PC-3 (cell line): Measurements from ENCODE around the gene GUF1. TPM values are rescaled to one million over a fixed set of nuclear protein-coding genes. Genes with fewer than 3 reads are reported as not detected.

ENCODE experiments used
- ATAC-seq: fragments of 200-7000 bp; cut with Tn5 transposase; 2 replicates; pipeline ENCODE4 v1.9.1; 2020; ENCODE audit warnings: mild to moderate bottlenecking, moderate library complexity
- BruUV-seq: library from RNA; stranded (reverse); fragments of 400-500 nt; replicated peaks from 2 replicates; lab custom pipeline; 2021; lab: Mats Ljungman, UMichigan
- CTCF ChIA-PET: fragments of 300-600 bp; sonication (Branson Sonifier 250); formaldehyde crosslinking; loops from one replicate; lab custom pipeline; 2022; ENCODE audit warnings: antibody characterized with exemption; lab: Charles Lee
- POLR2A ChIA-PET: fragments of 300-600 bp; sonication (Branson Sonifier 250); formaldehyde crosslinking; loops from one replicate; lab custom pipeline; 2022; ENCODE audit warnings: antibody characterized with exemption; ENCODE audit not compliant: unreplicated experiment; lab: Charles Lee
- DNase-seq: peaks from one replicate; pipeline ENCODE4 v3.0.0-alpha.2; 2015
- H2AFZ ChIP-seq: fragments of 300-600 bp; sonication (generic); 2 replicates; pipeline ENCODE4 v1.6.0; 2016; ENCODE audit warnings: antibody characterized with exemption, low read length
- H3F3A ChIP-seq: fragments of 300-600 bp; sonication (generic); one replicate; pipeline ENCODE4 v1.6.0; 2017; ENCODE audit warnings: antibody characterized with exemption, low read length, control low read depth, mild to moderate bottlenecking; ENCODE audit not compliant: unreplicated experiment
- H3K27ac ChIP-seq: fragments of 300-600 bp; sonication (generic); 2 replicates; pipeline ENCODE4 v1.5.1; 2016; ENCODE audit warnings: mild to moderate bottlenecking, low read length
- H3K27me3 ChIP-seq: fragments of 300-600 bp; sonication (generic); 2 replicates; pipeline ENCODE4 v1.6.1; 2016; ENCODE audit warnings: low read length, mixed read lengths
- H3K36me3 ChIP-seq: fragments of 300-600 bp; sonication (generic); 2 replicates; pipeline ENCODE4 v1.6.1; 2016; ENCODE audit warnings: low read depth, mixed run types, low read length, mixed read lengths
- H3K4me1 ChIP-seq: fragments of 300-600 bp; sonication (generic); 2 replicates; pipeline ENCODE4 v1.5.1; 2016; ENCODE audit warnings: low read length; ENCODE audit not compliant: insufficient read depth
- H3K4me2 ChIP-seq: fragments of 300-600 bp; sonication (generic); 2 replicates; pipeline ENCODE4 v1.6.0; 2016; ENCODE audit warnings: low read length
- H3K4me3 ChIP-seq: fragments of 300-600 bp; sonication (generic); 2 replicates; pipeline ENCODE4 v1.5.1; 2016; ENCODE audit warnings: mild to moderate bottlenecking, low read length, mixed read lengths
- H3K79me2 ChIP-seq: fragments of 300-600 bp; sonication (generic); 2 replicates; pipeline ENCODE4 v1.6.1; 2017; ENCODE audit warnings: low read length, mixed read lengths
- H3K9ac ChIP-seq: fragments of 300-600 bp; sonication (generic); 2 replicates; pipeline ENCODE4 v1.6.0; 2016; ENCODE audit warnings: mild to moderate bottlenecking, low read length
- H3K9me2 ChIP-seq: fragments of 300-600 bp; sonication (generic); replicated peaks from 2 replicates; pipeline ENCODE4 v1.6.1; 2016; ENCODE audit warnings: mixed run types, low read length, mixed read lengths
- H3K9me3 ChIP-seq: fragments of 300-600 bp; sonication (generic); 2 replicates; pipeline ENCODE4 v1.6.1; 2016; ENCODE audit warnings: low read length, mixed read lengths
- H4K20me1 ChIP-seq: fragments of 300-600 bp; sonication (generic); 2 replicates; pipeline ENCODE4 v1.6.1; 2016; ENCODE audit warnings: low read length, mixed read lengths
- CTCF ChIP-seq: fragments of 300-600 bp; sonication (generic); conservative IDR thresholded peaks from 2 replicates; pipeline ENCODE4 v1.5.1; 2017; ENCODE audit warnings: antibody characterized with exemption, low read depth, mild to moderate bottlenecking, low read length
- EZH2 ChIP-seq: fragments of 300-600 bp; sonication (generic); IDR thresholded peaks from one replicate; pipeline ENCODE4 v1.6.1; 2017; ENCODE audit warnings: antibody characterized with exemption, mild to moderate bottlenecking, low read length; ENCODE audit not compliant: unreplicated experiment
- EZH2phosphoT487 ChIP-seq: fragments of 300-600 bp; sonication (generic); IDR thresholded peaks from 2 replicates; pipeline ENCODE4 v1.6.1; 2018; ENCODE audit warnings: mild to moderate bottlenecking, antibody characterized with exemption, low read length, borderline replicate concordance
- intact Hi-C: fragments of 100-400 bp; cut with micrococcal nuclease; formaldehyde crosslinking; loops from 2 replicates; pipeline ENCODE4 v1.9.0; 2023
- total RNA-seq: library from RNA; depleted of rRNA; stranded (reverse); fragments of >200 nt; gene quantifications from 2 replicates; pipeline ENCODE4 v1.2.3, GENCODE V29; 2014

Gene GUF1
- total RNA-seq, 1 experiment from 2014 or later: 13.7 TPM

- H3K36me3 ChIP-seq: no peaks in the 10 kb centered on the region
- no peaks in the 10 kb centered on the region for H3K9me3 ChIP-seq
- no peak overlapping the region for H2AFZ ChIP-seq
- no peak overlapping the region for H3K9ac ChIP-seq
- no peak overlapping the region for H3K4me2 ChIP-seq
- no peak for ATAC-seq
- POLR2A ChIA-PET: no interaction called here
- H3K79me2 ChIP-seq: peaks cover 69% of the 10 kb centered on the region
- H3F3A ChIP-seq: no peaks in the 10 kb centered on the region
- BruUV-seq: no TSS peak
- no peak overlapping the region for H3K4me3 ChIP-seq
- H3K27ac ChIP-seq: no peak overlapping the region
- DNase-seq: no peak
- CTCF ChIA-PET: no interaction called here
- H4K20me1 ChIP-seq: no peaks in the 10 kb centered on the region
- peaks cover 10% of the 10 kb centered on the region for H3K4me1 ChIP-seq
- intact Hi-C loops: no loop called here
- H3K9me2 ChIP-seq: no peaks in the 10 kb centered on the region
- H3K27me3 ChIP-seq: no peaks in the 10 kb centered on the region
- TF ChIP-seq EZH2 (no peak), CTCF (no peak), EZH2phosphoT487 (no peak)
These were observed 43.8 kb downstream of the GUF1 start for GRCh38 chr4:44722001-44722400.

GRCh38 chr4:44725166-44725565, 46.9 kb downstream of the GUF1 start:
- H3F3A ChIP-seq: no peaks in the 10 kb centered on the region
- H3K4me2 ChIP-seq: peak overlapping the region; percentile 94
- no peaks in the 10 kb centered on the region for H4K20me1 ChIP-seq
- H3K9me2 ChIP-seq: no peaks in the 10 kb centered on the region
- no TSS peak for BruUV-seq
- H3K36me3 ChIP-seq: no peaks in the 10 kb centered on the region
- peaks cover 56% of the 10 kb centered on the region for H3K79me2 ChIP-seq
- H3K9ac ChIP-seq: peak overlapping the region; percentile 80; the same call in 1 of the 2 replicates
- intact Hi-C loops: no loop called here
- H3K4me3 ChIP-seq: peak overlapping the region; percentile 79
- no peak for TF ChIP-seq EZH2phosphoT487
- no peak for TF ChIP-seq EZH2
- TF ChIP-seq CTCF: no peak
- H3K27me3 ChIP-seq: no peaks in the 10 kb centered on the region
- CTCF ChIA-PET: no interaction called here
- ATAC-seq (no peak), DNase-seq (no peak)
- POLR2A ChIA-PET: no interaction called here
- H3K4me1 ChIP-seq: peaks cover 12% of the 10 kb centered on the region
- H3K27ac ChIP-seq: no peak overlapping the region
- no peaks in the 10 kb centered on the region for H3K9me3 ChIP-seq
- H2AFZ ChIP-seq: peak overlapping the region; percentile 100; the same call in 1 of the 2 replicates

- POLR2A ChIA-PET: no interaction called here
- Histone ChIP-seq H3K79me2 (peaks cover 51% of the 10 kb centered on the region), H3K9me2 (no peaks in the 10 kb centered on the region), H2AFZ (peak overlapping the region; percentile 100), H3K4me3 (peak overlapping the region; percentile 79), H3K9ac (peak overlapping the region; percentile 80), H3F3A (no peaks in the 10 kb centered on the region), H3K4me2 (peak overlapping the region; percentile 94), H3K27ac (0 out of 2 replicates have a peak overlapping the region, but pooled peaks have one; percentile 30), H3K27me3 (no peaks in the 10 kb centered on the region), H3K36me3 (no peaks in the 10 kb centered on the region), H3K4me1 (peaks cover 12% of the 10 kb centered on the region), H3K9me3 (no peaks in the 10 kb centered on the region), H4K20me1 (no peaks in the 10 kb centered on the region)
- no peak; the same call in 1 of the 2 replicates for ATAC-seq
- CTCF ChIA-PET: no interaction called here
- TF ChIP-seq EZH2phosphoT487: no peak
- TF ChIP-seq CTCF: no peak
- no peak for TF ChIP-seq EZH2
- intact Hi-C loops: loop anchor here (1.0 kb wide), 1 partner anchor 47 kb away; the partner anchor contains the start of gene GUF1
- DNase-seq: peak; percentile 26
- BruUV-seq: no TSS peak
These were observed 47.5 kb downstream of the GUF1 start for GRCh38 chr4:44725726-44726037.
